GM10847 (cell line): Measurements from ENCODE around the gene POU2AF1.

ENCODE experiments used
- POLR2A ChIP-seq: IDR thresholded peaks from 2 replicates; pipeline ENCODE4 v1.6.1; 2011; ENCODE audit not compliant: insufficient read length; ENCODE audit errors: extremely low read depth

Gene POU2AF1

DNA sequence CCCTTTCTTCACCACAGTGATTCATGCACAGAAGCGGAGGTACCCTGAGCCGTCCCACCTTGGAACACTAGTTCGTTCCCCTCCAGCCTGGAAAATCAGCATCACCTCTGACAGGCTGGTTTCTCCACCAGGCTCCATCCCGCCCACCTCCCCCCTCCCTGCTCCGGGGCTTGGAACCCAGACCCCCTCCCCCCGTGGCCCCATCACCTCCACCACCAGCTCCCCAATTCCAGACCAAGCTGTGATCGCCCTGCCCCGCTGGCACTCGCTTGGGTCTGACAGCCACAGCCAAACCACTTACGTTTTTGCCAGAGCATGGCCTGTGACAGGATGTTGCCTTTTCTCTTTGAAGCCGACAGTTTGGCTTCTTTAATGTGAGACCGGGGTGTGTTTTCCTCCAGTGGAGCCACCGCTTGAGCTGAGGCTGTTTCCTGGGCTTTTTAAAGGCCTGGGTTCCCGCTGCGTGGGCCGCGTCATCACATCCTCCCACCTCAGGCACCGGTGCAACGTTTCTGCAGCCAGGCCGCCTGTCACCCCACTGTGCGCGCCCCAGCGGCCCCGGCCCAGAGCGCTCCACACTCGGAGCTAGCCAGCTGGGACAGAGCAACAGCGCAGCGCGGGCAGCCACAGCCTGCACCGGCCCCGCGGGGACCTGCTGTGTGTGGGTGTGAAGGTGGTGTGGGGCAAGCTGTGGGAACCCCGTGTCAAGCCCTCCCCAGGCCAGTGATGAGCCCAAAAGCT, at the start of gene POU2AF1:
Gene POU2AF1, minus strand, starts transcription at position 415 of the 741 bp plus-strand sequence. Its CDS starts 98 bp downstream, at position 317.
- peak; percentile 74 for TF ChIP-seq POLR2A

GRCh38 chr11:111428113-111428876, 49.2 kb upstream of the POU2AF1 start:
- TF ChIP-seq POLR2A, result no peak

DNA sequence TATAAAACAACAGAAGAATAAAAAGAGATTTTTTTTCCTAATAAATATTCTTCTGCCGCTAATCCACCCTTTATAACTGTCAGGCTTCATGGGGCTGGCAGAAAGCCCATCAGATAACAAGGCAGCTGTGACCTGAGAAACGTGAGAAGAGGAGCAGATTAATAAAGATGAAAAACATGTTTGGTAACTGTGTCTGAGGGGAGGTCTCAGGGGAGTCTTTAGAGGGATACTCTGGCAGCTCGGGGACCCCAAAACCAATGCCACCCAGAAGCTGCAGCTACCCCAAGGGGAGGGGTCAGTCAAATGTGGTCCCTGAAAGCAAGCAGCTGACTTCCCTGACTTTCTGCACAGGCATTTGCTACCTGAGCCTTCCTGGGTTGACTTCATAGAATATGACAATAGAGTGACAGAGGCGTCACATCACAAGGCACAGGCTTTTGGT, 48.4 kb upstream of the POU2AF1 start:
- TF ChIP-seq POLR2A, result no peak

- TF ChIP-seq POLR2A, result no peak
These were observed 47.5 kb upstream of the POU2AF1 start for GRCh38 chr11:111426617-111427016.

DNA sequence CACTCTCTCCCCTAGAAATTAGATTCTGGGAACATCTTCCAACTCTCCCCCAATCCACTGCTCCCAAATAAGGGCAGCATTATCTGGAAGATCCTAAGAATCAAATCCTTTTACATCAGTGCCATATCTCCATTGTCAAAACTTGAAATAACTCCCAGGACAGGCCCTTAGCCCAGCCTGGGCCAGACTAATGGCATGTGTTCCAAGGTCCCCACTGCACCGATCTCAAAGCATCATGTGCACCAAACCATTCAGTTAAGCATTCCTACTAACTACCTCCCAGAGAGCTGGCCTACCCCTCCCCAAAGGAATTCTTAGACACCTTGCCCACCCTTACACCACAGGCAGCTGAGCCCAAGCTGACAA, 44.2 kb upstream of the POU2AF1 start:
- no peak for TF ChIP-seq POLR2A

DNA sequence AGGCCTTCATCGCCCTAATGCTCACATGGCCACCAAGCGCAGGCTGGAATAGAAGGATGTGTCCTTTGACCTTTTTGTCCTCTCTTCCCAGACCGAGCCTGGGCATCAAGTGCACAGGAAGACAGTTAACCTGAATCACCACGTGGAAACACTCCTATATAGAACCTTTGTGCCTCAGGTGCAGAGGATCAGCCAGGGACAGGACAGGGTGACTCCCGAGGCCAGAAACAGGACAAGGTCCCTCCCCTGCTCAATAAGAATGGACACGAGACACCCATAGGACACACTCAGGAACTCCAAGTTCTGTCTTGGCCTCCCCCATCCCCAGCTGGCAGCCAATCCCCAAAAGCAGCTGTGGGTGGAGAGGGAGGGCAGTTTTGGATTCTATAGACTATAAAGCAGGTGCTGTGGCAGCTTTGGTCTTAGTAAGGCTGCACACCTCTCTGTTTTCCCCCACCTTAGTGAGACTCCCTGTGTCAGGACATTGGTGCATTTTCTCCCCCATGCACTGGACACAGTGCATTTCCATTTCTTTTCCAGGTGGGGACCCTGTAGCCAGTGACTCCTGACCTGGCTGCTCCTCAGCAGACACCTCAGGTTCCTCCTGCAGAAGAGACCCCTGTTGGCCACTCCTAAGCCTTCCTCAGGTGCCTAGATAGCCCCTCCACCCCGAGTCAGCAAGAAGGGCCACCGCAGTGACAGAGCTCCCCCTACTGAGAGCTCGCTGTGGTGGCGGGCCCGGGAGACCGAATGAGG, 43.6 kb upstream of the POU2AF1 start:
- no peak for TF ChIP-seq POLR2A

DNA sequence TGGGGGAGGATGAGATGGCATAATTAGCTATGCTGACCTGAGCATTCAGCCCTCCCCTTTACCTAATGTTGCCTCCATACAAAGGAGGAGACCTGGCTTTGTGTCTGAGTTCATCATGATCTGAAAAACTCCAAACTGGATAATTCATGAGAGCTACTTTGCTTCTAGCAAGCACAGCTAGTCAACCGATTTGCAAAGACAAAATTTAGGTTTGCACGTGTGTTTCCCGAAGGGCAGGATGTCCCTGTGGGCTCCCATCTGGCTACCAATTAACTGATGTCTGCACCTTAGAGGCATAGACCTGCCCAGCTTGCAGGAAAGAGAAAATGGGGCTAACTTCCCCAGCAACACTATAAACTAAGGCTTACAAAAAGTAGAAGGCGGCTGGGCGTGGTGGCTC, 42.2 kb upstream of the POU2AF1 start:
- no peak for TF ChIP-seq POLR2A

DNA sequence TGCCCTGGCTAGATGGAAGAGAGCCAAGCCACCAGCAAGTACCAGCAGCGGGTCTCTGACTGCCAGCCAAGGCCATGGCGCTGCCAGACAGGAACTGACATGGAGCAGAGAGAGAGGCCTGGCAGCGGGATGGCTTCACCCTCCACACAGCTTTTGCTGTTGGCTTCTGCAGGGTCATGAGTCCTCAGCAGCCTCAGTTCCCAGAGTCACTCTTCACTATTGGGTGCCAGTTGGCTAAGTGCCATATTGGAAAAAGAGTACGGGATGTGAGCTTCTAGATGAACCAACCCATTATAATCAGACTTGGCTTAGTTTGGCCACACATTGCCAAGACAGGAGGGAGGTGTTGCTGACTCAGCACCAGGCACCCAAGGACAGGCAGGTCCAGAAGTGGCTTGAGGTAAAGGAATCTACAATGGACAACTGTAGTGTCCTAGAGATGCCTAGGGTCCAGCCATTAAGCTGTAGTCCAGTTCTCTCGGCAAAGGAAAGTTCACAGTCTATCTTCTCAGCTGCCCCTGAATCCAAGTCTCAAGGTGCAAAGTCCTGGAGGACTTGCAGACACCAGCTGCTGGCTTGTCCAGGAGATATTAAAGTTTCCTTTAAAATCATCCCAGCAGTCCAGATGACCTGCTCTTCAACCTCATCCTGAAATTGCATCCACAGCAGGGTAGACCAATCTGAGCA, 40.7 kb upstream of the POU2AF1 start:
- no peak for TF ChIP-seq POLR2A

DNA sequence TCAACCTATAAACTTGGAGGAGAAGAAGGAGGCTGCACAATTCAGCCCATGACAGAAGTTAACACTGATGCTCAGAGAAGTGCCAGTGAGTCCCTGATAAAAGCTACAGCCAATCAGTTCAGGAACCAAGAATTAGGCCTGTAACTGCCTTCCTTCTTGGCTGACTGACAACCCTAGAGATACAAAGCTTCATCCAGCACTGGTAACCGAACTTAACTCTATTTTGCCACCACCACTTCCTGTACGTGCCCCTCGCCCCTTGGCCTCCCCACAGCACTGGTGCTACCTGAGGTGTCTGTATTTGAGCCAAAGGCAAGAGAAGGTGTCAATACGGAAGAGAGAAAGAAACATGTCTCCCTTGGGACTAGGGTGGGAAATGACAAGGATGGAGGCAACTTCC, 40.1 kb upstream of the POU2AF1 start:
- no peak for TF ChIP-seq POLR2A

GRCh38 chr11:111418436-111418787, 39.3 kb upstream of the POU2AF1 start:
- no peak for TF ChIP-seq POLR2A

DNA sequence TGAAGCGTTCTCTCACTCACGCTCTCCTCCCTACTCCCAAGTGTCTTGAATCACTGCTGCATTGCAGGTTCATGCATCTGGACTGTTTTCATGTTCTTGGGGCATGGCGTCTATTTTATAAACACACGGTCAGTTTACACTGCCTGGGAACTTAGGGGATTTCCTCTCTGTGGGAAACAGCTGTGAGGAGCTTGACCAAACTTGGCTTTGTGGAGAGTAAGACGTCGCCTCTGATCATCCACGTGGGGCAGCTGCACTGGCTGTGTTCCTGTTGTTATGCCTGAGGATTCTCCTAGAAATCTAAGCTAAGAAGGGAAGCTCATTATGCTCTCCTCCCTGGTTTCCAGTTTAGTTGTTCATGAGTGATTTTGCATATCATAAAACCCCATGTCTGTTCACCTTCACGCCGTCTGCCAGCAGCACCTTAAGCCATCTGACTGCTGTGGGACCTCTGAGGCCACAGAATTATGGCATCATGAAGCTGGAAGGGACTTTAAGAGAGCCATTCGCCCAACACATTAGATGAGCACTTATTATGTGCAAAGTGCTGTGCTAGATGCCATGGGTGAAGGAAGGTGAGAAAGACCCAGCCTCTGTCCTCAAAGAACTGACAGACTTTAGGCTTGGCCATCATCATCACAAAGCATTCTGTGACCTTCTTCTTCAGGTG, 38.8 kb upstream of the POU2AF1 start:
- no peak for TF ChIP-seq POLR2A

DNA sequence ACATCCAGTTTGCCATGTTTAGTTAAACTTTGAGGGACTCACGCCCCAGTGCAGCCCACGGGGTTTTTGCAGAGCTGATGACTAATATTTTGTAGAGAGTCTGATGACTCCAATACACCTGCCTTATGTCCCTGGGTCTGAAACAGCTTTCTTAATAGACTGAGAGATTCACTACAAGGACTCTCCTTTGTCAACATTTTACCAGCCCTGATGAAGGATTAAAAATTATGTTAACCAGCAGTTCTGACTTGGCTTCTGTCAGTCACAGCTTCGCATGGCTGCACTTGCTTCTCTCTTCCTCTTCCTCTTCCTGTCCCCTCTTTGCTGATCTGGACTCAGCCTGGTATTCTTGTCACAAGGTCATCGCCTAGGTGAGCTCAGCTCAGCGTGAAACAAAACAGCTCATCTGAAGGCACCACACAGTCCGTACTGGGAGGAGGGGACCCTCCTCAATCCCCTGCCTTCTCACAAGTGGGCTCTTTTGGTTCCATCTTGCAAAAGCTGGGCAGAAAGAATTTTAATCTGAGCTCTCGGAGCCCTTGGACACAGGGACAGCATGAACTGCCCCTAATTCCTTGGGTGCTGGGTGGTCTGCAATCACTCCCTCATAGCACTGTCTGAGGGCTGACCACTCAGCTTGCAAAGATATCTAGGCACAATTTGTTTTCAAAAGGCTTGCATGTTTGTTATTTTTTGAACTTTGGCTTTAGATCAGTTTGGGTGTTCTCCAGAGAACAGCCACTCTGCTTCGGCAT, 38.1 kb upstream of the POU2AF1 start:
- TF ChIP-seq POLR2A, result no peak

GRCh38 chr11:111416231-111416960, 37.3 kb upstream of the POU2AF1 start:
- no peak for TF ChIP-seq POLR2A
